Measurements from ENCODE around the gene OPN1SW. TPM values are rescaled to one million over a fixed set of nuclear protein-coding genes. Genes with fewer than 3 reads are reported as not detected.

Gene OPN1SW
- total and polyA plus RNA-seq, 9 donors, result not detected

- DNase-seq, result no peak
- Histone ChIP-seq H3K36me3 (no peaks in the 10 kb centered on the region), H3K4me1 (ENCODE audit: insufficient read depth) (no peaks in the 10 kb centered on the region), H3K4me3 (no peak overlapping the region), H3K27me3 (no peaks in the 10 kb centered on the region), H3K27ac (no peak overlapping the region), H3K9me3 (no peaks in the 10 kb centered on the region)
- WGBS, 3 donors, result 67 to 69% (median 68%) methylated on average over 3 of the region's 3 CpGs
- TF ChIP-seq CTCF (IDR thresholded peaks at IDR 0.05), result no peak
- TF ChIP-seq EP300 (IDR thresholded peaks at IDR 0.05), result no peak
- TF ChIP-seq POLR2A (IDR thresholded peaks at IDR 0.05), result no peak
- intact Hi-C loops (cut with DNase I), result no loop called here
Observed at GRCh38 chr7:128763541-128763940, 12.1 kb downstream of the OPN1SW start.

DNA sequence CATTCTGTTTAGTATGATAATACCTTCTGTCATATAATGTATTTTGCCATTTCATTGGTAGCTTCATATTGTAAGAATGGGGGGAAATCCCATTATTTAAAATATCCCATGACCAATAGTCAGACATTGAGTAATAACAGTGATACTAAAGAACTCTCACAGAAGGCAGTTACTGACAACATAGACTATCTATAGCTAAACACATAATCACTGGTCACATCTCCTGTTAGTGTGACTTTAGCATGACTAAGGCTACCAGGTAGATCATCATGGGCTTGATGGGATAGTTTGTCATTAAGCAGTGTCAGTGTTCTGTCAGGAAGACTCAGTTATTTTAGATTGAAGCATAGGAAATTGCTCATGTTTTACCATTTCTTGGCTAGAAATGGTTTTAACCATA, 16.4 kb downstream of the OPN1SW start:
- Histone ChIP-seq H3K27me3 (no peaks in the 10 kb centered on the region), H3K27ac (no peak overlapping the region), H3K36me3 (no peaks in the 10 kb centered on the region), H3K4me3 (no peak overlapping the region), H3K9me3 (no peaks in the 10 kb centered on the region), H3K4me1 (ENCODE audit: insufficient read depth) (no peaks in the 10 kb centered on the region)
- DNase-seq, result no peak
- TF ChIP-seq POLR2A (IDR thresholded peaks at IDR 0.05) (no peak), CTCF (IDR thresholded peaks at IDR 0.05) (no peak), EP300 (IDR thresholded peaks at IDR 0.05) (no peak)
- intact Hi-C loops (cut with DNase I), result no loop called here

DNA sequence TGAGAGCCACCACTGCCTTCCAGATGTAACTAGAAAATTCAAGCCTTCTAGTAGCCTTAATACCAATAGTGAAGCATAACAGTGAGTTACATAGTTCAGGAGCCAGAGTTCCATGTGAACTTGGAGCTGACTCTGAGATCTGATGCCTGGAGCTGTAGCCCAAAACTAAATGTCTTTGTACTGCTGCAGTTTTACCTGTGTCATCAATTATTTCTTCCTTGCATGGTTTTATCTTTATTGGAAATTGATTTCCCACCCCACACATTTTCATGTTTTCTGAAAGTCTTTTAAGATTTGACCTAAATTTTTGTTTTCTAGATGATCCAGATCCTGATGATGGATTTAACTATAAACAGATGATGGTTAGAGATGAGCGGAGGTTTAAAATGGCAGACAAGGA, 17.0 kb downstream of the OPN1SW start:
- Histone ChIP-seq H3K36me3 (no peaks in the 10 kb centered on the region), H3K27me3 (no peaks in the 10 kb centered on the region), H3K9me3 (no peaks in the 10 kb centered on the region), H3K27ac (no peak overlapping the region), H3K4me3 (no peak overlapping the region), H3K4me1 (ENCODE audit: insufficient read depth) (no peaks in the 10 kb centered on the region)
- TF ChIP-seq POLR2A (IDR thresholded peaks at IDR 0.05) (no peak), CTCF (IDR thresholded peaks at IDR 0.05) (no peak), EP300 (IDR thresholded peaks at IDR 0.05) (no peak)
- intact Hi-C loops (cut with DNase I), result no loop called here
- DNase-seq, result no peak
- 98 to 100% (median 99%) methylated on average over 1 of the region's 1 CpG for WGBS, 3 donors

- Histone ChIP-seq H3K27me3 (no peaks in the 10 kb centered on the region), H3K36me3 (no peaks in the 10 kb centered on the region)
Observed at GRCh38 chr7:128757203-128757602, 18.4 kb downstream of the OPN1SW start.

More at GRCh38 chr7:128757203-128757602, 18.4 kb downstream of the OPN1SW start:
- Histone ChIP-seq H3K4me1 (ENCODE audit: insufficient read depth) (no peaks in the 10 kb centered on the region), H3K4me3 (no peak overlapping the region), H3K27ac (no peak overlapping the region), H3K9me3 (no peaks in the 10 kb centered on the region)
- intact Hi-C loops (cut with DNase I), result no loop called here
- no peak for DNase-seq
- TF ChIP-seq EP300 (IDR thresholded peaks at IDR 0.05) (no peak), CTCF (IDR thresholded peaks at IDR 0.05) (no peak), POLR2A (IDR thresholded peaks at IDR 0.05) (no peak)
- 60 to 70% (median 61%) methylated on average over 2 of the region's 2 CpGs for WGBS, 3 donors
